Epidermal melanocyte (primary cell): ENCODE data around the gene RAD51C.
A peak's percentile ranks its signal among the peaks of the same experiment; 100 is the strongest.
"Not testable (repeated sequence)": the region's sequence is repeated elsewhere in the genome, so short reads cannot be mapped to it uniquely, and the experiment has no call there.

Experiments
- DNase-seq: peaks from one replicate; pipeline ENCODE4 v3.0.0; 2011; ENCODE audit warnings: low spot score; ENCODE audit not compliant: insufficient read length

RAD51C gene

DNA sequence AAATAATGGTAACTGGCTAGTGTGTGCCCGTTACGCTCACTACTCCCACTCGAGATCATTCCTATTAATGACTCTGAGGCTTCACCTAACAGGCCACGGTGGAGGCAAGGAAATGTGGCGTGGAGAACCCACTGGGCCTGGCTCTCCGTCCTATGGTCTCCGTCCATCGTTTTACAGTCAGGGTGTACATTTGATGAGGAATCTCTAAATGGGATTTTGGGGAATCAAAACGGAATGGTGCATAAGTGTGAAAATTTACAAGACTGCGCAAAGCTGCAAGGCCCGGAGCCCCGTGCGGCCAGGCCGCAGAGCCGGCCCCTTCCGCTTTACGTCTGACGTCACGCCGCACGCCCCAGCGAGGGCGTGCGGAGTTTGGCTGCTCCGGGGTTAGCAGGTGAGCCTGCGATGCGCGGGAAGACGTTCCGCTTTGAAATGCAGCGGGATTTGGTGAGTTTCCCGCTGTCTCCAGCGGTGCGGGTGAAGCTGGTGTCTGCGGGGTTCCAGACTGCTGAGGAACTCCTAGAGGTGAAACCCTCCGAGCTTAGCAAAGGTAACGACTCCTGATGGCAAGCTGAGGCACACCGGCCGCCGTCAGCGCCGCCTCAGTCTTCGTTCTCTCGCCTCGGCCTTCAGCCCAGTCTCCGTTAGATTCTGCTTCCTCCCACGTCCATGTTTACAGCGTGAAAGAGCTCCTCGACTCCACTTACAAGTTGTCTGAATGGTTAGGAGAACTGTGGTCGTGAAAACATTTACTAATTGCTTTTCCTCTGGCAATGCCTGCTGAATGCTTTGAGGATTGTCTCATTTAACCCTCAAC is at the start of gene RAD51C:
TSS of gene RAD51C (plus strand) at position 364 of the 817 bp plus-strand sequence. CDS start at position 406, 42 bp downstream.
- DNase-seq = peak; percentile 37

DNA sequence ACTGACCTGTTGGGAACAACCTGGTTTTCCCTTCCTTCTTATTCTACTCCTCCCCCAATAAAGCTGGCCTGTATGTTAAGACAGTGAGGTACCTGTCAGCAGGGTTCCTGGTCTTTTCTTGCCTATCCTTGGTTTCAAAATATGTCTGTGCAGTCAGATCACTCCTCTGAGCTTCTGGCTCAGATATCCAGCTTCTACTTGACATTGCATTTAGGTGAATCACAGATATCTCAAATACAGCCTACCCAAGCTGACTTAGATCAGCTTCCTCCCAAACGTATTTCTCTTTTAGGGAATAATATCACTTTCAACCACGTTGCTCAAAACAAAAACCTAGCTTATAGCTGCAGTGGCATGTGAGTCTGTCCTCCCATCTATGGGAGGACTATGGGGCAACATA is 49.3 kb upstream of the RAD51C start:
- DNase-seq = no peak

DNA sequence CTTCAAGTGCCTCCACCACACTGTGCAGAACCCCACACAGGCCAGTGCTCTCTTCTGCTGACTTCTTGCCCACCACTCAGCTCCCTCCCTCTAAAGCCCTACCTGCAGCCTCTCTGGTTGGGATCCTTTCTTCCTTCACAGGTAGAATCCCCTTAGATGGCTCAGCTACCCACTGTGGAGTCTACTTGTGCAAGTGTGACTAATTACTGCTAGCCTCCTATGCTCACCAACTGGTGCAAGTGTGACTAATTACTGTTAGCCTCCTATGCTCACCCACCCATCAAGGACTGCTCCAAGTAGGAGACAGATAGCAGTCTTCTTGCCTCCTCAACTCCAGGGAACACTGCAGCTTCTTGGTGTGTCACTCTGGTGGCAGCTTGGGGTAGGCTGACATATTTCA is 44.2 kb upstream of the RAD51C start:
- DNase-seq = no peak

DNA sequence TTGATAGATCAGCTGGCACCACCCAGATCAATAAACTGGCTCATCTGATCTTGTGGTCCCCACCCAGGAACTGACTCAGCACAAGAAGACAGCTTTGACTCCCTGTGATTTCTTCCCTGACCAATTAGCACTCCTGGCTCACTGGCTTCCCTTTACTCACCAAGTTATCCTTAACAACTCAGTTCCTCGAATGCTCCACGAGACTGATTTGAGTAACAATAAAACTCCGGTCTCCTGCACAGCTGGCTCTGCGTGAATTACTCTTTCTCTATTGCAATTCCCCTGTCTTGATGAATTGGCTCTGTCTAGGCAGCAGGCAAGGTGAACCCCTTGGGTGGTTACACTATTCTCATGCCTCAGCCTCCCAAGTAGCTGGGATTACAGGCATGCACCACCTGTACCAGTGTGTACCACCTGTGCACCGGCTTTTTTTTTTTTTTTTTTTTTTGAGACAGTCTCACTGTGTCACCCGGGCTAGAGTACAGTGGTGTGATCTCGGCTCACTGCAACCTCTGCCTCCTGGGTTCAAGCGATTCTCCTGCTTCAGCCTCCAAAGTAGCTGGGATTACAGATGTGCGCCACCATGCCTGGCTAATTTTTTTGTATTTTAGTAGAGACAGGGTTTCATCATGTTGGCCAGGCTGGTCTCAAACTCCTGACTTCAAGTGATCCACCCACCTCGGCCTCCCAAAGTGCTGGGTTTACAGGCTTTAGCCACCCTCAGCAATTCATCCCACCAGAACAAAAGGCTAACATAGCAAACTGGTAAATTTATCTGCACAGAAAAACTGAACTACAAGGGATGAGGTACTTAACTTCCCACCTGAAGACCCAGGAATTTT is 34.2 kb upstream of the RAD51C start:
- not testable (repeated sequence) for DNase-seq

DNA sequence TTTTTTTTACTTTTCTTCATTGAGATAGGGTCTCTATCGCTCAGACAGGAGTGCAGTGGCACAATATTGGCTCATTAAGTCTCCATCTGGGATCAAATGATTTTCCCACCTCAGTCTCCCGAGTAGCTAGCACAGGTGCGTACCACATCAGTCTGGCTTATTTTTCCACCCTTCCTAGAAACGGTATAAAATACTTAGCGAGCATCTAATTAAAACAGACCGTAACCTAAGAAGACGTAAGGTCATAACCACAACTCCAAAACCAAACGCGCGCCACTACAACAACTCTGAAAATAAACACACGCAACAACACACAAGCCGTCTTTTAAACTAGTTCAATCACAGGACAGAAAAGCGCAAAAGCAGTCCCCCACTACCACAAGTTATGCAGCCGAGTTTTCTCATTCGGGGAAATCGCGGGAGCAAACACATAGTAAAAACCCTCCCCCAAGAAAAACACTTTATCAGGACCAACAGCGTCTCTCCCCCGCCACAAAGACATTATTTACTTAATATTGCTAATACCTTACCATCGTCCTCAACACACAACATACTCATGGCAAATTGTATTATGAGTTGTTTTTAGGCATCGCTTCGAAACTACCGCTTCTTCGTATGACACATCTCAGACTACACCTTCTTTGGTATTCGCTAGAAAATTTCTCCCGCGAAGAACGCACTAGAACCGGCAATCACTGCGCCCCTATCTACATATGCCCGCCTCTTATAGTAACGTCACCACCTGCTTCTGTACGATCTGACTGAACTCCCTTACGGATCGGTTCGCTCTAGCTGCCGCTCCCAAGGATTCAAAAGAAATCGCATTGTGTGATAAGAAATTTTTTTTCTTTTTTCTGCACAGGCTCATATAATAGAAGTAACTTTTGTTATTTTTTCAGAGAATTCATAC is 33.3 kb upstream of the RAD51C start:
- peak; percentile 82 for DNase-seq

DNA sequence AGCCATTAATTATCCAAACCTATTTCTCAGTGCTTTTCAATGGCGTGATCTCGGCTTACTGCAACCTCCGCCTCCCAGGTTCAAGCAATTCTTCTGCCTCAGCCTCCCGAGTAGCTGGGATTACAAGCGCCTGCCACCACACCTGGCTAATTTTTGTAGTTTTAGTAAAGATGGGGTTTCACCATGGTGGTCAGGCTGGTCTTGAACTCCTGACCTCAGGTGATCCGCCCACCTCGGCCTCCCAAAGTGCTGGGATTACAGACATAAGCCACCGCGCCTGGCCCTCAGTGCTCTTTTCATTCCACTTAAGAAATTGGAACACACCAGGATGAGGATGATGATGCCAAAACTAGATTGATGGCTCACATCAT is 32.7 kb upstream of the RAD51C start:
- not testable (repeated sequence) for DNase-seq

DNA sequence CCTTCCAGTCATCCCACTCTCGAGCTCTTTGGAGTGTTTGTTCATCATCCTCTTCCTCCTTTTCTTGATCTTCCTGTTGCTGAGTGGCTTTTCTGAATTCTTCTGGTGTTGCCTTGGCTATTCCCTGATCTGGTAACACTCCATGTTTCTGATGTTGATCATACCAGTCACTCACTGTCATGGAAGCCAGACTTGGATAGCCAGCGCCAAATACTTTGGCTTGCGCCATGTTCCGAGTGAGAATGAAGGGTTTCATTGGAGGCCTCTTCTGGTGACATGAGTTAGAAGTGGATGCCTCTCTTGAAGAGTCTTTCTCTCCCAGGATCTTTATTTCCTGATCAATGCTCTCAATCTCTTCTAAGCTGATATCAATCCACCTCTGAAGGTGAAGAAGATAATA is 31.8 kb upstream of the RAD51C start:
- no peak for DNase-seq

DNA sequence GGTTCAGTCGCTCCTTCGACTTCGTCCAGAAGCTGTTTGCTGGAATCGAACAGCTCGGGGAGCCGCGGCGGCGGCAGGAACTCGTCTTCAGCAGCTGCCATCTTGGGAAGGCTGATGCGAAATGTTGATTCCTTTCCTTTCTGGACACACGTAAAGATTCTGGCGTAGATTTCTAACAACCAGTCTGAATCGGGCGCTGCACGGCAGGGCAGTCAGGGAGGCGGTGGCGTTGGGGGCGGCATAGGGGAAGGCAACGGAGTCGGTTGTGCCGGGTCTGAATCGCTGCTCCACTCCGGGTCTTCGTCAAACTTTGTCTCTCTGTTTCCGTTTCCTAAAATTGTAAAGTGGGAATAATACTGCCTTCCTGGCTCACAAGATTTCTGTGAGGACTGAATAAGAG is 30.9 kb upstream of the RAD51C start:
- DNase-seq = no peak

DNA sequence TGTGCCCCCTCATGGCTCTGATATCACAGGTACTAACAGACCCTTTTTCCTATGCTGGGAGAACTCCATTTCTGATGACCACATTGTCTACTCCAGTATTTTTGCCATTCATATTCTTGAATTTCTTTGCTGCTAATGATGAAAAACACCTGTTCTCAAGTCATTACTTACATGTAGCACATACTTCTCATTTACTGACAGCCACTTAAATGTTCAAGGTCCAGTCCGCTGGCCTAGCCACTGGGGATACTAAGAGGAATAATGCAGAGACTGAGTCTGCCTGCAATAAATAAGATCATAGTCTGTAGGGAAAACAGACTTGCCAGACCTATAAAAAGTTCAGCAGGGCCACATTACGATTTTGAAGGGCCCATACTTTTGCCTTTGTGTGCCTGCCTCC is 28.1 kb upstream of the RAD51C start:
- no peak for DNase-seq

DNA sequence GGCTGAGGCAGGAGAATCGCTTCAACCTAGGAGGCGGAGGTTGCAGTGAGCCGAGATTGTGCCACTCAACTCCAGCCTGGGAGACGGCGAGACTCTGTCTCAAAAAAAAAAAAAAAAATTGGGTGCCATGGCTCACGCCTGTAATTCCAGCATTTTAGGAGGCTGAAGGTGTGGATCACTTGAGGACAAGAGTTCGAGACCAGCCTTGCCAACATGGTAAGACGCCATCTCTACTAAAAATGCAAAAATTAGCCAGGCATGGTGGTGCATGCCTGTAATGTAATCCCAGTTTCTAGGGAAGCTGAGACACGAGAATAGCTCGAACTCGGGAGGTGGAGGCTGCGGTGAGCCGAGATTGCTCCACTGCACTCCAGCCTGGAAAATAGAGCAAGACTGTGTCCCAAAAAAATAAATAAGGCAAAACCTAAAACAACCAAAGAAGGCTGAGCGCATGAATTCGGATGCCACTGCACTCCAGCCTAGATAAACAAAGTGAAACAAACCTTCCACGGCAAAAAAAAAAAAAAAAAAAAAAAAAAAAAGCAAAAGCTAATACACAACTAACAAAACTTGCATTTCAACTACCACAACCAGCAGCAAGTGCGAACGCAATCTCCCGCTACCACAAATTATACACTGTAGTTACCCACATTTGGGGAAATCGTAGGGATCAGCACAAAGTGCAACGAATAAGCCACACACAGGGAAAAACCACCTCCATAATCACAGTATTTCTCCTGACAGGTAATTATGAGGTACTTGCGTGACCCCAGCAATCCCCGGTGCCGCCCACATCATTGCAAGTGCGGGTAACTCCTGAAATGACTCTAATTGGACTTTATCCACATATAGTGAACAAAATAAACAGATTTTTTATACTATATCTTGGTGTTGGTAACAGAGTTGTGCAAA is 26.2 kb upstream of the RAD51C start:
- DNase-seq = no peak

DNA sequence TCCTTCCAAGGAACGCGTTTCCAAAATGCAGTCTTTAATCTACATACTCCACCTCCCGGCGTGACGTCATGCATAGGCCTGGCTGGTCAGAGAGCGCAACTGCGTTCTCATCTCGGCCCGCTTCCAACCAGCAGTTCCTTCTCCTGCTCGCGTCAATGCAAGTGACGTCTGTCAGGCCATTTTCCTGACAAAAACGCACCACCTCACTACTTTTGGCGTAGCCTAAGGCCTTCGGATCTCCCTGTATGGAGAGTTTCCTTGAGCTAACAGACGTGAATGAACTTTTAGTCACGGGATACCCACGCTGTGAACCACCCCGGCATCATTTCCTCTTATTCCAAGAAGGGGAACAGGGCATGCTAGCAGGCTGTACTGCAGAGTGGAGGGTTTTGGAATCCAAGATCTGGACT is 25.5 kb upstream of the RAD51C start:
- peak; percentile 26 for DNase-seq

DNA sequence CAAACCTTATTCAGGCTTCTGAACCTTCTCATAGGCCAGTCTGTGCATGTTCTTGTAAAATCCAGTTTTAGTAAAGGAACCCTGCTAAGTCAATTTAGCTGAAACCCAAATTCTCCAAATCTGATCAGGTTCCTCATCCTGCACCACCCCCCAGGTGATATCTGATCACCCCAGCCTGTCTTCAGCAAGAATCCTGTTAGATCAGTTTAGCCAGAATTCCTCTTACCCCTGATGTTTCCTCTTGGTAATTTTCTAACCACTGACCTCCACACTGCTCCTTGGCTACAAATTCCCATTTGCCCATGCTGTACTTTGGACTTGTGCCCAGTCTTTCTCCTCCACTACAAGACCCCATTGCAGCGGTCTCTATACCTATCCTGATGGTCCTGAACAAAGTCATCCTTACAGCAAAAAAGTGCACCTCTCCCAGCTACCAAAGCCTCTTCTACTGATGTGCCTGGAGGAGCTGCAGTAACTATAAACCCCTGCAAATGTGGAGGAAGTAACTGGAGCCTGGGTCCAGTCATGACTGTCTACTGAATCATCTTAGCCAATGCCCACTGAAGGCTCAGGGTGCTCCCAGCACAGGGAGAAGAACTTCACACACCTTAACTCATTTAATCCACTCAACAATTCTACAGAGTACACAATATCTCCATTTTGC is 24.3 kb upstream of the RAD51C start:
- no peak for DNase-seq

DNA sequence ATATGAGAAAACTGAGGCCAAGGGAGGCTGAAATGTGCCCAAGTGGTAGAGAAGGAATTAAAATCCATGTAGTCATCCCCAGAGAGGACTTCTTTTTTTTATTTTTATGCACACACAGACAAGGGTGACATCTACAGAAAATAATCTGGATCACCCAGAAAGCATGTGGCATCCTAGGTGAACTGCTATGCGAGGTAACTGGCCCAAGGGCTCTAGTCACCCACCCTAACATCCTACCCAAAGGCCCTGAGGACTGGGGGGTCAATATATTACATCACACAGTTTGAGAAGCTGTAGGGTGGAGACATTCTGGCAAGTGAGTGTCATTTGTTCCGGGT is 23.8 kb upstream of the RAD51C start:
- no peak for DNase-seq

DNA sequence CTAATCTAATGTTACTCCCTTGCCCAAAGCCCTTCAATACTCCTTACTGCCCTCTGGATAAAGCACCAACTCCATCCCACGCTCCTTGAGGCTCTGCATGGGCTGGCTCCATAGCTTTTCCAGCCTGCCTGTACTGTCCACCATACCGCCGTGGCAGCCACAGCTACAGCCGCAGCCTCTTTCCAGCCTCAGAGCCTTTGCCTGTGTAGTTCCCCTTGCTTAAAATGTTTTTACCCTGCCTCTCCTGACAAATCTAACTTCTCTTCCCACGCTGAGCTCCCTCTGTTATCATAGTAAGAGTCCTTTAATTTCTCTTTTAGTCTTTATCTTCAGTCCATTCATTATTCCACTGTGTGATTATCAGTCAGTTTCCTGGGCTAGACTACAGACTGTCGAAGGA is 22.5 kb upstream of the RAD51C start:
- no peak for DNase-seq

DNA sequence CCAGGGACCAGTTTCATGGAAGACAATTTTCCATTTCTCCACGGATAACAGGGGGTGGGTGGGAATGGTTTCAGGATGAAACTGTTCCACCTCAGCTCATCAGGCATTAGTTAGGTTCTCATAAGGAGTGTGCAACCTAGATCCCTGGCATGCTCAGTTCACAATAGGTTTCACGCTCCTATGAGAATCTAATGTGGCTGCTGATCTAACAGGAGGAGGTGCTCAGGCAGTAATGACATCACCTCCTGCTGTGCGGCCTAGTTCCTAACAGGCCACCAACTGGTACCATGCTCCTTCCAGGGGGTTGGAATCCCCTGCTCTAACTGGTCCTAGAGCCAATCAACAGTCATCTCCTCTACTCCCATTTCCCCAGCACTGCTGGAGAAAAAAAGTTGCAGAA is 20.4 kb upstream of the RAD51C start:
- no peak for DNase-seq

DNA sequence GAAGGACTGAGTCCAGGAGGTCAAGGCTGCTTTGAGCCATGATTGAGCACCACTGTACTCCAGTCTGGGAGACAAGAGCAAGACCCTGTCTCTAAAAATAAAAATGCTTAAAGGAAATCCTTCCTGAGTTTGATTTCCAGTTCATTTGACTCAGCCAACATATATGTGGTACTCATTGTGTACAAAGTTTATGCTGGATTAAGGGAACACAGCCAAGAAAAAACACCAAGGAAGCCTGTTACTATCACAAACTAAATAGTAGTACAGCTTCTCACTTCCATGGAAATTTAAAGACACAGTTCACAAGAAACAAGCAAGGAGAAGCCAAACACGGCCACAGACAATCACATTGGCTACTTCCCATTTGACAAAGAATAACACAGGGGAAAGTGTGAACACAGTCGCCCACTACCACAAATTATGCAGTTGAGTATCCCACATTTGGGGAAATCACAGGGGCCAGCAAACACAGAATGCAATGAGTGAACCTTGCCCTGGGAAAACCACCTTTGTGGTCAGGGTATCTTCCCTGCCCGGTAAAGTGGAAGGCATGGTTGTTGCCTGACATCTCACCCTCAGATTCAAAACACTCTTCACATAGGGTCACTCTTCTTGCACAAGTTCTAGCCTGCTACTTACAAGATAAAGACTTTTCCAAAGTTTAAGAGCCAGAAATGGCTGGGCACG is 15.1 kb upstream of the RAD51C start:
- DNase-seq = no peak

DNA sequence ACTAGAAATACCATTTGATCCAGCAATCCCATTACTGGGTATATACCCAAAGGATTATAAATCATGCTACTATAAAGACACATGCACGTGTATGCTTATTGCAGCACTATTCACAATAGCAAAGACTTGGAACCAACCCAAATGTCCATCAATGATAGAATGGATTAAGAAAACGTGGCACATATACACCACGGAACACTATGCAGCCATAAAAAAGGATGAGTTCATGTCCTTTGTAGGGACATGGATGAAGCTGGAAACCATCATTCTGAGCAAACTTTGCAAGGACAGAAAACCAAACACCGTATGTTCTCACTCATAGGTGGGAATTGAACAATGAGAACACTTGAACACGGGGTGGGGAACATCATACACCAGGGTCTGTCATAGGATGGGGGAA is 14.1 kb upstream of the RAD51C start:
- not testable (repeated sequence) for DNase-seq

DNA sequence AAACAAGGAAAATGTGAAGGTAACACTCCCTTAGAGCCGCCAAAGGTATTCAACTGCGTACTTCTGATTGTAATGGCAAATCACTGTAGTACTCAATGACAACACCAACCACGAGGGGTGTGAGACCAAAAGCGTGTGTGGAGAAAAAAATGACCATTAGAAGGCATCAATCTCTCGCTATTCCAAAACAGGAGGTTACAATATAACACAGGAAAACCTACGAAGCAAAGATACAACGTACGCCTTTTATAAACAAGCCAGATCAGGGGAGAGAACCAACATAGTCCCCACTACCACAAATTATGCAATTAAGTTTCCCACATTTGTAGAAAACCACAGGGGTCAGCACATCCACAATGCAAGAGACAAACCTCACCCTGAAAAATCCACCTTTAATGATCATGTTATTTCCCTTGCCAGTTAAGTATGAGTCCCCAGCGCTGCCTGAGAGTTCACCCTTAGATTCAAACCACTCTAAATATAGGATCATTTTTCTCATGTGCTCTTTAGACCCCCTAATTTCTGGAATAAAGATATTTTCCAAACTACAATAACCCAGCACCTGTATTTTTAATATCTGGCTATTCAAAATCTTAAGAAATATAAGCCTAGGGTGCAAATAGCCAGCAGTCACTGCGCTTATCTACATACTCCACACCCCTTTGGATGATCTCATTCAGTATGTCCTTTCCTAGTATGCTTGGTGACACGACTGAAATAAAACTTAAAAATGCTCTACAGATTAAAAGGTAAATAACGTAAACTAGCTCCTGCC is 13.0 kb upstream of the RAD51C start:
- no peak for DNase-seq

DNA sequence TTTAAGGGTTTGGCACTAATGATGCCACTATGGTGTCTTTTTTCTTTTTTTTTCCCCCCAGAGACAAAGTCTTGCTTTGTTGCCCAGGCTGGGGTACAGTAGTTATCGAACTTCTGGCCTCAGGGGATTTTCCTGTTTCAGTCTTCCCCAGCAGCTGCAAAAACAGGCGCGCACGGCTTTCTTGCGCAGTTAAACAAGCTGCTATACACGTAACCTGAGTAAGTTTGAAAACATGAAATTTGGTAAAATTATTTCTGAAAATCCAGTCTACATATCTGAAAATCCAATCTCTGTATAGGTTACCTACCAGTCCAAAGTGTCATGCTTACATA is 12.4 kb upstream of the RAD51C start:
- DNase-seq = peak; percentile 54
